ENCODE measurements around the gene LRPPRC. TPM values are rescaled to one million over a fixed set of nuclear protein-coding genes. Genes with fewer than 3 reads are reported as not detected.

LRPPRC gene
- total RNA-seq, 1 donor from 2014 or later: 92.8 TPM

GRCh38 chr2:43852196-43852730 lies 143.5 kb downstream of the LRPPRC start:
- no peak for DNase-seq (ENCODE audit: low read depth)
- Histone ChIP-seq H3K27me3 (ENCODE audit: control insufficient read depth, insufficient read depth, low read length) (peaks cover 8% of the 10 kb centered on the region), H3K4me3 (ENCODE audit: low read depth, low read length) (no peak overlapping the region), H3K36me3 (ENCODE audit: control insufficient read depth, insufficient read depth, low read length) (no peaks in the 10 kb centered on the region)
- TF ChIP-seq, protein P1, sequence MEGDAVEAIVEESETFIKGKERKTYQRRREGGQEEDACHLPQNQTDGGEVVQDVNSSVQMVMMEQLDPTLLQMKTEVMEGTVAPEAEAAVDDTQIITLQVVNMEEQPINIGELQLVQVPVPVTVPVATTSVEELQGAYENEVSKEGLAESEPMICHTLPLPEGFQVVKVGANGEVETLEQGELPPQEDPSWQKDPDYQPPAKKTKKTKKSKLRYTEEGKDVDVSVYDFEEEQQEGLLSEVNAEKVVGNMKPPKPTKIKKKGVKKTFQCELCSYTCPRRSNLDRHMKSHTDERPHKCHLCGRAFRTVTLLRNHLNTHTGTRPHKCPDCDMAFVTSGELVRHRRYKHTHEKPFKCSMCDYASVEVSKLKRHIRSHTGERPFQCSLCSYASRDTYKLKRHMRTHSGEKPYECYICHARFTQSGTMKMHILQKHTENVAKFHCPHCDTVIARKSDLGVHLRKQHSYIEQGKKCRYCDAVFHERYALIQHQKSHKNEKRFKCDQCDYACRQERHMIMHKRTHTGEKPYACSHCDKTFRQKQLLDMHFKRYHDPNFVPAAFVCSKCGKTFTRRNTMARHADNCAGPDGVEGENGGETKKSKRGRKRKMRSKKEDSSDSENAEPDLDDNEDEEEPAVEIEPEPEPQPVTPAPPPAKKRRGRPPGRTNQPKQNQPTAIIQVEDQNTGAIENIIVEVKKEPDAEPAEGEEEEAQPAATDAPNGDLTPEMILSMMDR (IDR thresholded peaks at IDR 0.05; ENCODE audit: insufficient read depth, low read length, poor library complexity, severe bottlenecking): no peak

DNA sequence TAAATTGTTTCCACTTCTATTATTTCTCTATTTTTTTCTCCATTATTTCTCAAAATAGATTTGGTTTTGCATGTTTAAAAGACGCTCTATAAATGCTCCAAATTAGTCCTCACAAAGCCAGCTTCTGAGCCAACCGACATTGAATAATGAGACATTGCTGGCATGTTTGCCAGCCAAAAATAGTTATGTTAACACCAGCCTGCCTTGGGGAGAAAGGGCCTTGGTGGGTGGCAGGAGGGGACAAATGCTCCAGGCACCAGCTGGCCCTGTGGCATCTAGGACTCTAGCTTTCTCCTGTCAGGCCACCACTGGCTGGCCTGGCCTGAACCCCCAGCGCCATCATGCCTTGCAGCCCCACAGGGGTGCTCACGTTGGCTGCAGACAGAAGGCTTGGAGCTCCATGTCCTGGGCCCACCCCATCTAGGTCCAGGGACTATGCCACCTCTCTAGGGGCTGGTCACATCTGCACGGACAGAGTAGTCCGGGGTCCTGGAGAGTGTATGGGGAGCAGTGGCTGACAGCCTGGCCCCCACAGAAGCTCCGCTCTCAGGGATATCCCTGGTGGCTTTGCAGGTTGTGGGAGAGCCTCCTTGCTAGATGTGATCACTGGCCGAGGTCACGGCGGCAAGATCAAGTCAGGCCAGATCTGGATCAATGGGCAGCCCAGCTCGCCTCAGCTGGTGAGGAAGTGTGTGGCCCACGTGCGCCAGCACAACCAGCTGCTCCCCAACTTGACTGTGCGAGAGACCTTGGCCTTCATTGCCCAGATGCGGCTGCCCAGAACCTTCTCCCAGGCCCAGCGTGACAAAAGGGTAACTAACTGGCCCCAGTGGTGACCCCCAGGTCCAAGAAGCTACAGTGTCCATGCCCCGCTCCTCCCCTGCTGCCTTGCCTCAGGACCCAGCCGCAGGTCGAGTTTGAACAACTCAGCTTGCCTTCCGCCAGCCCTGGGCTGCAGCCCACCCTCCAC lies 144.5 kb downstream of the LRPPRC start:
- TF ChIP-seq, protein P1 (IDR thresholded peaks at IDR 0.05; ENCODE audit: insufficient read depth, low read length, poor library complexity, severe bottlenecking): no peak
- Histone ChIP-seq H3K4me3 (ENCODE audit: low read depth, low read length) (no peak overlapping the region), H3K27me3 (ENCODE audit: control insufficient read depth, insufficient read depth, low read length) (peaks cover 8% of the 10 kb centered on the region), H3K36me3 (ENCODE audit: control insufficient read depth, insufficient read depth, low read length) (no peaks in the 10 kb centered on the region)
- DNase-seq (ENCODE audit: low read depth): no peak

- Histone ChIP-seq H3K36me3 (ENCODE audit: control insufficient read depth, insufficient read depth, low read length) (no peaks in the 10 kb centered on the region), H3K27me3 (ENCODE audit: control insufficient read depth, insufficient read depth, low read length) (peaks cover under 1% of the 10 kb centered on the region), H3K4me3 (ENCODE audit: low read depth, low read length) (no peak overlapping the region)
- TF ChIP-seq, protein P1 (IDR thresholded peaks at IDR 0.05; ENCODE audit: insufficient read depth, low read length, poor library complexity, severe bottlenecking): no peak
- DNase-seq (ENCODE audit: low read depth): no peak
These were observed 147.6 kb downstream of the LRPPRC start for GRCh38 chr2:43848214-43848613.

GRCh38 chr2:43846140-43846793 lies 149.5 kb downstream of the LRPPRC start:
- TF ChIP-seq, protein P1 (IDR thresholded peaks at IDR 0.05; ENCODE audit: insufficient read depth, low read length, poor library complexity, severe bottlenecking): no peak
- no peaks in the 10 kb centered on the region for H3K36me3 ChIP-seq (ENCODE audit: control insufficient read depth, insufficient read depth, low read length)
- DNase-seq (ENCODE audit: low read depth): no peak
- H3K27me3 ChIP-seq (ENCODE audit: control insufficient read depth, insufficient read depth, low read length): no peaks in the 10 kb centered on the region
- H3K4me3 ChIP-seq (ENCODE audit: low read depth, low read length): no peak overlapping the region

- no peak for DNase-seq (ENCODE audit: low read depth)
- TF ChIP-seq, protein P1 (IDR thresholded peaks at IDR 0.05; ENCODE audit: insufficient read depth, low read length, poor library complexity, severe bottlenecking): no peak
These were observed 150.6 kb downstream of the LRPPRC start for GRCh38 chr2:43845181-43845580.

More at GRCh38 chr2:43845181-43845580, 150.6 kb downstream of the LRPPRC start:
- H3K36me3 ChIP-seq (ENCODE audit: control insufficient read depth, insufficient read depth, low read length): no peaks in the 10 kb centered on the region
- H3K4me3 ChIP-seq (ENCODE audit: low read depth, low read length): no peak overlapping the region
- no peaks in the 10 kb centered on the region for H3K27me3 ChIP-seq (ENCODE audit: control insufficient read depth, insufficient read depth, low read length)

All from kidney epithelial cell (primary cell).